NCI-H2107 (cell line): ENCODE data around the gene TCF12.
A peak's percentile ranks its signal among the peaks of the same experiment; 100 is the strongest.
"Not testable (repeated sequence)": the region's sequence is repeated elsewhere in the genome, so short reads cannot be mapped to it uniquely, and the experiment has no call there.

Experiments
- DNase-seq: peaks from one replicate; lab custom pipeline; 2025; lab: John Stamatoyannopoulos, UW

Gene TCF12

DNA sequence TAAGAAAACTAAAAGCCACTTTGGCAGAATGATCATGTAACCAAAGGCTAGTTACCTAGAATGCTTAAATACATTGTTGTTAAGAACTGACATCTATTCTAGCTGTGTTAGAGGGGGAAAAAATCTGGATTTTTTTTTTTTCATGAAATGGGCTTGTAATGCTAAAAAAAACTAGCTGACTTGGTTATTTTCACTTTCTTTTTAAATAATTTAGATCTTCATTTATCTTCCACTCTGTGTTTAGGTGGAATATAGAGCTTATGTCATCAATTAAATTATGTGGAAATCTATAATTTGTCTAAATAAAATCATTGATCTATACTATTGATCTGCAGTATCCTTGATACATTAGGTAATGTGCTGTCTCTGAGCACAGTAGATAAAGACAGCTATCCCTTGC, 217.4 kb downstream of the TCF12 start:
- no peak for DNase-seq

GRCh38 chr15:57138349-57138788, 219.9 kb downstream of the TCF12 start:
- DNase-seq, result peak; percentile 1

GRCh38 chr15:57143511-57144078, 225.2 kb downstream of the TCF12 start:
- DNase-seq, result no peak

DNA sequence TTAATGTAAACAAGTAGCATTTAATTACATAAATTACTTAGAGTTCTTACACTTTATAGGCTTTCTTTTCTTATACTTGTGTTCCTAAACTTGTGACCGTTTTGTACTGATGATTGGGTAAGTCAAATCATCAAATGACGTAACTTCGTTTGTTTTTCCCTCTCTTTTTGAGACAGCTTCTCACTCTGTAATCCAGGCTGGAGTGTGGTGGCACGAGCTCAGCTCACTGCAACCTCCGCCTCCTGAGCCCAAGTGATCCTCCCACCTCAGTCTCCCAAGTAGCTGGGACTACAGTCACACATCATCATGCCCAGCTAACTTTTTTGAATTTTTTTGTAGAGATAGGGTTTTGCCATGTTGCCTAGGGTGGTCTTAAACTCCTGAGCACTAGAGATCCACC, 226.0 kb downstream of the TCF12 start:
- no peak for DNase-seq

- peak; percentile 15 for DNase-seq
These were observed 228.2 kb downstream of the TCF12 start for GRCh38 chr15:57146506-57147201.

DNA sequence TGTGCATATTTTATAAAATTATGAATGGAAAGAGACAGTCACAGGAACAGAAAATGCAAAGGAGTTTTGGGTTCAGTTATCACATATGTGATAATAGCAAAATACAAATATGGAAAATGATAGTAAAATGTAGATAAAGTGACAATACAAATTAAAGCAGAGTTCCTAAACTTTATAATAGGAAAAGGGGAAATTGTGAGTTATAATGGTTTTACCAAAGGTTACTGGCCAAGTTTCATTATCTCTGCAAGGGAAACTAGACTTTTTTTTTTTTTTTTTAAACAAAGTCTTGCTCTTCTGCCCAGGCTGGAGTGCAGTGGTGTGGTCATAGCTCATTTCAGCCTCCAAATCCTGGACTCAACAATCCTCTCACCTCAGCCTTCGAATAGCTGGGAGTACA, 229.2 kb downstream of the TCF12 start:
- no peak for DNase-seq

DNA sequence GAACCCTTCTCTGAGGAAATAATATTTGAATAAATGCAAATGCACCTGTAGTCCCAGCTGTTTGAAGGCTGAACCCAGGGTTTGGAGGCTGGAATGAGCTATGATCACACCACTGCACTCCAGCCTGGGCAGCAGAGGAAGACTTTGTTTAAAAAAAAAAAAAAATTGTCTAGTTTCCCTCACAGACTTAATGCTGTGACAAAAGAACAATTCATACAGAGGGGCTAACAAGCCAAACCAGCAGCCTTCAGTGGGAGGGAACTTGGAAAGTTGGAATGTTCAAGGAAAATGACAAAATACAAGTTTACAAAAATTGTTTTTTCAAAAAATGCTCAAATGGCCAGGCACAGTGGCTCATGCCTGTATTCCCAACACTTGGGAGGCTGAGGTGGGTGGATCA, 229.8 kb downstream of the TCF12 start:
- no peak for DNase-seq

- DNase-seq, result no peak
These were observed 230.8 kb downstream of the TCF12 start for GRCh38 chr15:57149196-57149595.

DNA sequence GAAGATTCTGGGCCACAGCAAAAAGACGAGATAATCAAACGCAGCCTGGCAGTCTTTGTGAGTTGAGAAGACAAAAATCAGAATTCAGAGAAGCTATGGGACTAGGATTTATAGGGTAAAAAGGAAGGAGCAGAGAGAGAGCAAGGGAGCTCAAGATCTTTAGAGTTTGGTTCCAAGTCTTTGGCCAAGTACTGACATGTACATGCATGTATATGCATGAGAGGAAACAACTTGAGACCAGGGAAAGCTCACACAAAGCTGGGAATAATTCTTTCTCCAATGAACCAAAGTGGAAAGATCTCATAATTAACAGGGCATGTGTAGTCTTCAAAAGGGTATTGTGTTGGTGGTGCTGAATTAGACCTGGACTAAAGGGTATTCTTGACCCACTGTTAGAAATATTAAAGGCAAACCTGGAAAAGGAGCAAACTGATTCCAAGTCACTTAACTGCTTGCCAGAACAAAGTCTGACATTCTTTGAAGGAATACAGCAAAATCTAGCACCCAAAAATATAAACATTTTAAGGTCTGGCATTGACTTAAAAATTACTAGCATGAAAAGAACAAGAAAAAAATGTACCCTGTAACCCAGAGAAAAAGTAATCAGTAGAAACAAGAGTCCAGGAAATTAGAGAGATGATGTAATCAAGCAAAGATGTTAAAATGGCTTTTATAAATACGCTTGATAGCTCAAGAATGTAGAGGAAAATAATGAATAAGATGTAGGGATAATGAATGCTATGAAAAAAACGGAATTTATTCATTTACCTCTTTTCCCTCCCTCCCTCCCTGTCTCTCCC, 231.8 kb downstream of the TCF12 start:
- no peak for DNase-seq

GRCh38 chr15:57150866-57151203, 232.4 kb downstream of the TCF12 start:
- DNase-seq, result not testable (repeated sequence)

- DNase-seq, result no peak
These were observed 233.7 kb downstream of the TCF12 start for GRCh38 chr15:57152133-57152532.

DNA sequence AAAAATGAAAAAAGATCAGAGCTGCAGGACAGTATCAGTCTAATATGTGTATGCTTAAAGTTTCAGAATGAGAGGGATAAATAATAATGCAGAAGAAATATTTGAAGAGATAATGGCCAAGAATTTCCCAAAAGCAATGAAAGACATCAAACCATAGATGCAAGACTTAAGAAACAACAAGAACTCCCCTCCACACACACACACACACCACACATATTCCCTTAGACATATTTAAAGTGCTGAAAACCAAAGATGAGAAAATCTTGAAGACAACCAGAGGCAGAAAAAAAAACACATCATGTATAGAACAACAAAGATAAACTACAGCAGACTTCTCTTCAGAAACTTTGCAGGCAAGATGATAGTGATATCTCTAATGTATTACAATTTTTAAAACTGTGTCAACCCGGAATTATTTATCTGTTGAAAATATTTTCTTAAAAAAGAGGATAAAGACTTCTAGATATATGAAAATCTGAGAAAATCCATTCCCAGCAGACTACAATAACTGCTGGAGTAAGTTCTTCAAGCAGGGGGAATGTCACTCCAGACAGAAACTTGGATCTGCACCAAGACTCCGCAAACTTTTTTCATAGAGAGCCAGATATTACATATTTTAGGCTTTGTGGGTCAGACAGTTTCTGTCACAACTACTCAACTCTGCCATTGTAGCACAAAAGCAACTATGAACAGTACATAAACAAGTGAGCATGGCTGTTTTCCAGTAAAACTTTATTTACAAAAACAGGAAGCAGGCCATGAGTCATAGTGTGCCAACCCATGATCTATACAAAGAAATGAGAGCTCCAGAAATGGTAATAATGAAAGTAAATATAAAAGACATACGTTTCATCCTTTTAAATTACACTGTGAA, 234.5 kb downstream of the TCF12 start:
- DNase-seq, result no peak

- no peak for DNase-seq
These were observed 237.9 kb downstream of the TCF12 start for GRCh38 chr15:57156210-57156884.

- DNase-seq, result no peak
These were observed 240.1 kb downstream of the TCF12 start for GRCh38 chr15:57158589-57158988.

GRCh38 chr15:57158997-57159668, 240.7 kb downstream of the TCF12 start:
- DNase-seq, result no peak

- no peak for DNase-seq
These were observed 241.3 kb downstream of the TCF12 start for GRCh38 chr15:57159767-57160166.

GRCh38 chr15:57160823-57161560, 242.5 kb downstream of the TCF12 start:
- no peak for DNase-seq

DNA sequence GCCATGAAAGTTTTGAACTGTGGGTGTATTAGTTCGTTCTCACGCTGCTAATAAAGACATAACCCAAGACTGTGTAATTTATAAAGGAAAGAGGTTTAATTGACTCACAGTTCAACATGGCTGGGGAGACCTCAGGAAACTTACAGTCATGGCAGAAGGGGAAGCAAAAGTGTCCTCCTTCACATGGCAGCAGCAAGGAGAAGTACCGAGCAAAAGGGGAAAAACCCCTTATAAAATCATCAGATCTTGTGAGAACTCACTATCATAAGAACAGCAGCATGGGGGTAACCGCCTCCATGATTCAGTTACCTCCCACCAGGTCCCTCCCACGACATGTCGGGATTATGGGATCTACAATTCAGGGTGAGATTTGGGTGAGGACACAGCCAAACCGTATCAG, 245.8 kb downstream of the TCF12 start:
- DNase-seq, result not testable (repeated sequence)

- no peak for DNase-seq
These were observed 247.5 kb downstream of the TCF12 start for GRCh38 chr15:57165992-57166391.

DNA sequence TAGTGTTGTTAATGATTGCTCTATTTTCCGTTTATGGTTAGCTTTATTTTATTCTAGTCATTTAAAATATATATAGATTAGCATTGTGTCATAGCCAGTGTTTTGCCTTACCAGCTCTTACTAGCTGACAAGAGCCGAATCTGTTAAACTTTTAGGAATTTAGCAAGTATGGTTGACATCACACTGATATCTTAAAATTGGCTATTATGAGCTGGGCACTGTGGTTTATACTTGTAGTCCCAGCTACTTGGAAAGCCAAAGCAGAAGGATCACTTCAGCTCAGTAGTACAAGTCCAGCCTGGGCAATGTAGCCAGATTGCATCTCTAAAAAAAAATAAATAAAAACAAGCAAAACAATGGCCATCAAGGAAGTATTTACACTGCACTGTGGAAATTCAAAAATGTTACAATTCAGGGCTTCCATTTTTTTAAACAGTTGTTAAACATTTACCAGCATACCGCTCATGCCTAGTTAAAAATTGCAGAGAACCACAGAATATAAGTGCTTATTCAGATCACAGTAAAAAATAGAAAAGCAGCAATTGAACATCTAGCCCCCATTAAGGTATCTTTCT, 249.5 kb downstream of the TCF12 start:
- DNase-seq, result no peak
